Measurements from ENCODE around the gene TRPM1.

The TRPM1 gene

GRCh38 chr15:31135523-31135922 is 34.0 kb upstream of the TRPM1 start:
- H3K4me3 ChIP-seq (ENCODE audit: low read length), result no peak overlapping the region
- no peaks in the 10 kb centered on the region for H3K9me3 ChIP-seq (ENCODE audit: control insufficient read depth, low read length)
- no peaks in the 10 kb centered on the region for H3K27me3 ChIP-seq (ENCODE audit: control insufficient read depth, insufficient read depth, low read length)
- no peaks in the 10 kb centered on the region for H3K36me3 ChIP-seq (ENCODE audit: control insufficient read depth, insufficient read depth, low read length)
- H3K4me1 ChIP-seq (ENCODE audit: control insufficient read depth, insufficient read depth, low read length), result no peaks in the 10 kb centered on the region
- H3K9ac ChIP-seq (ENCODE audit: low read length), result no peak overlapping the region

DNA sequence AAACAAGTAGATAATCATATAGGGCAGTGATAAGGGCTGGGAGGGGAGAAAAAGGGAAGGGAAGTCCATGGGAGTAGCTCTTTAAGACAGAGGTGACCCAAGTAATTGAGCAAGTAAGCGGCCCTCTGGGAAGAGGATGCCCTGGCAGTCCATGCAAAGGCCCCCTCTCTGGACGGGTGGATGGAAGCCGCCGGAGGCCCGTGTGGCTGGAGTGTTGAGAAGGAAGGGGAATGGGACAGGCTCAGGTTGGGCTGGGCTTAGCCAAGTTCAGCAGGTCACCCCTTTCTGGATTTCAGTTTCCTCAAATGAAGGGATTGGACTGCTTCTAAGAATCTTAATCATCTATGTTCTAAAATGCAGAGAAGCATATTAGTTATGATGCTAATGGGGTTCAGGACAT is 32.4 kb upstream of the TRPM1 start:
- H3K4me3 ChIP-seq (ENCODE audit: low read length), result no peak overlapping the region
- no peak overlapping the region for H3K9ac ChIP-seq (ENCODE audit: low read length)
- H3K36me3 ChIP-seq (ENCODE audit: control insufficient read depth, insufficient read depth, low read length), result no peaks in the 10 kb centered on the region
- H3K9me3 ChIP-seq (ENCODE audit: control insufficient read depth, low read length), result no peaks in the 10 kb centered on the region
- H3K4me1 ChIP-seq (ENCODE audit: control insufficient read depth, insufficient read depth, low read length), result peaks cover 8% of the 10 kb centered on the region
- H3K27me3 ChIP-seq (ENCODE audit: control insufficient read depth, insufficient read depth, low read length), result no peaks in the 10 kb centered on the region

DNA sequence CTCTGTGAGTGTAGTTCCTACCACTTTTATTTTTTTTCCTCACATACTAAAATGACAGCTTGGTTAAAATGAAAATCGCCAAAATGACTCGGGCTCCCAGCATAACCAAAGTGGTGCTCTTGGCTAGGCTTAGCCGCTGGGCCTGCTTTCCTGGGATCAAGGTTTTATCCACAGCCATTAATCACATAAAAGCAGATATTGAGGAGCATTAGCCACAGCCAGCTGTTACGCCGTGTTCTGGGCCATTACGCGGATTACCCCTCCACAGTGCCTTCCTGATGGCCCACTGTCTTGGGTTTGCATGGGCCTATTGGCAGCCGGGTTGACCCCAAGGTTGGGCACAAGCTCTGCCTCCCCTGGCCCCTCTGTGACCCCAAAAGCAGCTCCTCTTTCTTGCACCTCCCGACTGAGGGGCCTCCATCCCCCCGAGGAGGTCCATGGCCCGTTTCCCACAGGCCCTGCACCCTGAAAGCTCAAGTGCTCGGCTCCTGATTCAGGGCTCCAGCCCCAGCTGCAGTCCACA is 30.4 kb upstream of the TRPM1 start:
- no peaks in the 10 kb centered on the region for H3K27me3 ChIP-seq (ENCODE audit: control insufficient read depth, insufficient read depth, low read length)
- H3K4me3 ChIP-seq (ENCODE audit: low read length), result no peak overlapping the region
- no peak overlapping the region for H3K9ac ChIP-seq (ENCODE audit: low read length)
- no peaks in the 10 kb centered on the region for H3K9me3 ChIP-seq (ENCODE audit: control insufficient read depth, low read length)
- peaks cover 9% of the 10 kb centered on the region for H3K4me1 ChIP-seq (ENCODE audit: control insufficient read depth, insufficient read depth, low read length)
- H3K36me3 ChIP-seq (ENCODE audit: control insufficient read depth, insufficient read depth, low read length), result no peaks in the 10 kb centered on the region

GRCh38 chr15:31130576-31131237 is 29.2 kb upstream of the TRPM1 start:
- Histone ChIP-seq H3K9me3 (ENCODE audit: control insufficient read depth, low read length) (no peaks in the 10 kb centered on the region), H3K9ac (ENCODE audit: low read length) (no peak overlapping the region), H3K4me3 (ENCODE audit: low read length) (no peak overlapping the region), H3K36me3 (ENCODE audit: control insufficient read depth, insufficient read depth, low read length) (no peaks in the 10 kb centered on the region), H3K4me1 (ENCODE audit: control insufficient read depth, insufficient read depth, low read length) (peaks cover 9% of the 10 kb centered on the region), H3K27me3 (ENCODE audit: control insufficient read depth, insufficient read depth, low read length) (no peaks in the 10 kb centered on the region)

- Histone ChIP-seq H3K4me3 (ENCODE audit: low read length) (no peak overlapping the region), H3K27me3 (ENCODE audit: control insufficient read depth, insufficient read depth, low read length) (no peaks in the 10 kb centered on the region), H3K36me3 (ENCODE audit: control insufficient read depth, insufficient read depth, low read length) (no peaks in the 10 kb centered on the region), H3K9ac (ENCODE audit: low read length) (no peak overlapping the region), H3K9me3 (ENCODE audit: control insufficient read depth, low read length) (no peaks in the 10 kb centered on the region), H3K4me1 (ENCODE audit: control insufficient read depth, insufficient read depth, low read length) (peaks cover 9% of the 10 kb centered on the region)
These were observed 28.3 kb upstream of the TRPM1 start for GRCh38 chr15:31129769-31130303.

- Histone ChIP-seq H3K36me3 (ENCODE audit: control insufficient read depth, insufficient read depth, low read length) (no peaks in the 10 kb centered on the region), H3K9ac (ENCODE audit: low read length) (no peak overlapping the region), H3K4me3 (ENCODE audit: low read length) (no peak overlapping the region), H3K27me3 (ENCODE audit: control insufficient read depth, insufficient read depth, low read length) (no peaks in the 10 kb centered on the region), H3K9me3 (ENCODE audit: control insufficient read depth, low read length) (no peaks in the 10 kb centered on the region), H3K4me1 (ENCODE audit: control insufficient read depth, insufficient read depth, low read length) (peaks cover 9% of the 10 kb centered on the region)
These were observed 27.6 kb upstream of the TRPM1 start for GRCh38 chr15:31128919-31129768.

DNA sequence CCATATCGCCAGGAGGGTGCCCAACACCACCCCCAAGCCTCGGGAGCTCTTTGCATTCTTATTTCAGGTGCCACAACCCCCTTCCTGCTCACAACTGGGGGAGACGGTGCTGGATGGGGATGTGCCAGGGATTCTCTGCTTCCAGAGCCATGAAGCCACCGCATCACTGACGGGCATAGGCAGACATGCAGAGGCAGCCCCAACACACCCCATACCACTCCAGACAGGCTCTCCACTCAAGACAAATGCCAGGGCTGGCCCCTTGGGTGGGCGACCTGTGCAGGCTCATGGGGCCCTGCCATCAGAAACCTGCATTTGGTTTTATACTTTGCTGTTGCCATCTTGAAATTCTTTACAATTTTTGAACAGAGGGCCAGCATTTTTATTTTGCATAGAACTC is 27.0 kb upstream of the TRPM1 start:
- no peaks in the 10 kb centered on the region for H3K9me3 ChIP-seq (ENCODE audit: control insufficient read depth, low read length)
- H3K4me3 ChIP-seq (ENCODE audit: low read length), result no peak overlapping the region
- peaks cover 9% of the 10 kb centered on the region for H3K4me1 ChIP-seq (ENCODE audit: control insufficient read depth, insufficient read depth, low read length)
- no peak overlapping the region for H3K9ac ChIP-seq (ENCODE audit: low read length)
- no peaks in the 10 kb centered on the region for H3K36me3 ChIP-seq (ENCODE audit: control insufficient read depth, insufficient read depth, low read length)
- H3K27me3 ChIP-seq (ENCODE audit: control insufficient read depth, insufficient read depth, low read length), result no peaks in the 10 kb centered on the region

GRCh38 chr15:31127596-31128261 is 26.2 kb upstream of the TRPM1 start:
- Histone ChIP-seq H3K27me3 (ENCODE audit: control insufficient read depth, insufficient read depth, low read length) (no peaks in the 10 kb centered on the region), H3K9me3 (ENCODE audit: control insufficient read depth, low read length) (no peaks in the 10 kb centered on the region), H3K4me3 (ENCODE audit: low read length) (no peak overlapping the region), H3K4me1 (ENCODE audit: control insufficient read depth, insufficient read depth, low read length) (peaks cover 9% of the 10 kb centered on the region), H3K9ac (ENCODE audit: low read length) (no peak overlapping the region), H3K36me3 (ENCODE audit: control insufficient read depth, insufficient read depth, low read length) (no peaks in the 10 kb centered on the region)

DNA sequence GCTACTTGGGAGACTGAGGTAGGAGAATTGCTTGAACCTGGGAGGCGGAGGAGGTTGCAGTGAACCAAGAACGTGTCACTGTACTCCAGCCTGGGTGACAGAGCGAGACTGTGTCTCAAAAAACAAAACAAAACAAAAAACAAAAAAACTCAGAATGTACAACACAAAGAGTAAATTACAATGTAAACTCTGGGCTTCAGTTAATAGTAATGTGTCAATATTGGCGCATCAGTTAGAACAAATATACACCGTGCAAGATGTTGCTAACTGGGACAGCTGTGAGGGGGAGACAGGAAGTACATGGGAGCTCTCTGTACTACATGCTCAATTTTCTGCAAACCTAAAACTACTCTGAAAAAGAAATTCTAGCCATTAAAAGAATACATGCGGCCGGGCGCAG is 23.5 kb upstream of the TRPM1 start:
- H3K27me3 ChIP-seq (ENCODE audit: control insufficient read depth, insufficient read depth, low read length), result no peaks in the 10 kb centered on the region
- no peaks in the 10 kb centered on the region for H3K9me3 ChIP-seq (ENCODE audit: control insufficient read depth, low read length)
- H3K4me3 ChIP-seq (ENCODE audit: low read length), result no peak overlapping the region
- H3K9ac ChIP-seq (ENCODE audit: low read length), result no peak overlapping the region
- H3K36me3 ChIP-seq (ENCODE audit: control insufficient read depth, insufficient read depth, low read length), result no peaks in the 10 kb centered on the region
- H3K4me1 ChIP-seq (ENCODE audit: control insufficient read depth, insufficient read depth, low read length), result peaks cover 9% of the 10 kb centered on the region

- Histone ChIP-seq H3K4me1 (ENCODE audit: control insufficient read depth, insufficient read depth, low read length) (peaks cover 5% of the 10 kb centered on the region), H3K9me3 (ENCODE audit: control insufficient read depth, low read length) (no peaks in the 10 kb centered on the region), H3K9ac (ENCODE audit: low read length) (no peak overlapping the region), H3K36me3 (ENCODE audit: control insufficient read depth, insufficient read depth, low read length) (no peaks in the 10 kb centered on the region), H3K27me3 (ENCODE audit: control insufficient read depth, insufficient read depth, low read length) (no peaks in the 10 kb centered on the region), H3K4me3 (ENCODE audit: low read length) (no peak overlapping the region)
These were observed 15.0 kb upstream of the TRPM1 start for GRCh38 chr15:31116423-31117030.

- Histone ChIP-seq H3K9me3 (ENCODE audit: control insufficient read depth, low read length) (no peaks in the 10 kb centered on the region), H3K9ac (ENCODE audit: low read length) (no peak overlapping the region), H3K36me3 (ENCODE audit: control insufficient read depth, insufficient read depth, low read length) (no peaks in the 10 kb centered on the region), H3K4me1 (ENCODE audit: control insufficient read depth, insufficient read depth, low read length) (no peaks in the 10 kb centered on the region), H3K27me3 (ENCODE audit: control insufficient read depth, insufficient read depth, low read length) (no peaks in the 10 kb centered on the region), H3K4me3 (ENCODE audit: low read length) (no peak overlapping the region)
These were observed 9.6 kb upstream of the TRPM1 start for GRCh38 chr15:31111091-31111647.
